ENCODE results near the gene TRIM3.

The TRIM3 gene

DNA sequence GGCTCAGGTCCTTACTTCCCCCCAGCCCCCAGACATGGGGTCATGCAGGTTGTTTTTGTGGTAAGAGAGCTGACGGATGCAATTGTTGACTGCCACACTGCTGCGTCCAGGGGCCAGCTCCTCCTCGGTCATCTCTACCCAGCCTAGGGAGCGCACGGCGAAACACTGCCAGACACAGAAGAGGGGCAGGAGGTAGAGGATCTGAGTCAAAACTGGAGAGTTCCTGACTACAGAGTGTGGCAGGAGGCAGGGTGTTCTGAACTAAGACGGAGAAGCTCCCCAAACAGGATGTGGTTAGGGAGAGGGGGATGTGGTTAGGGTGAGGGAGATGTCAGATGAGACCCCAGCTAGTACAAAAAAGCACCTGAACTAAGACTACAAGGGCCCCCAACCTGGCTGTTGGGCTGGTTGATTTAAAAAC, 71.2 kb downstream of the TRIM3 start:
- DNase-seq (ENCODE audit: low spot score) (no peak), FAIRE-seq (no peak)

DNA sequence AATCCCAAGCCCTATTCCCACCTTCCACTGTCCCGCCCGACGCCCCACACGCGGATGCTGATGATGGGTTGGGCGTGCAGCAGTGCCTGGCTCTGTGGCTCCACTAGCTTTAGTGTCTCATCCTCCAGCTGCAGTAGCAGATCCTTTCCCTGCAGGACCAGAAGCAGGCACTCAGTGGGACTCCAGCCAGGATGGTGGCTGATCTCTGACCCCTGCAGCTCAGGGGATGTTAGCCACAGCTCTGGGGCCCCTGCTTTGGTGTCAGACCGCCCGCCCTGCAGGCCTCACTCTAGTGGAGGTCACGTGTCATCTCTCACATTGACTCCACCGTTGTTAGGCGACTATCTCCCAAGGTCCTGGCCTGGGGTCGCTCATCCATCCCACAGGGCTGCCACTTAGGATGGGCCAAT, 71.7 kb downstream of the TRIM3 start:
- DNase-seq (ENCODE audit: low spot score): no peak
- no peak for FAIRE-seq

DNA sequence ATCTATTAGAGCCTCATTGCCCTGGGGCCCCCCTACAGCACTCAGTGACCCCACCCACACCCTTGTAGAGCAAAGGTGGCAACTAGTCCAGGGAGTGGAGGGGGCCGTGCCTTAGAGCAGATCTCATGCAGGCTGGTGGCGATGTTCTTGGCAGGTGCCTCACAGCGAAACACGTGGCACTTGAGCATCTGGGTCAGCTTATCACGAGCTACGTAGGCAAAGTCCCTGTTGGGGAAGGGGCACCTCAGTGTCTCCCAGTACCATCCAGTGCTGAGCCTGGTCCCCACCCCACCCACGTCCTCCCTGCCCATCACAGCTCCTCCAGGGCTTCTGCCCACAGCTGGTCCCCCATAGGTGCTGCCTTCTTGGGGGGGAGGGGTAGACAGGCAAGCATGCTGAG, 72.3 kb downstream of the TRIM3 start:
- DNase-seq (ENCODE audit: low spot score) (no peak), FAIRE-seq (no peak)

DNA sequence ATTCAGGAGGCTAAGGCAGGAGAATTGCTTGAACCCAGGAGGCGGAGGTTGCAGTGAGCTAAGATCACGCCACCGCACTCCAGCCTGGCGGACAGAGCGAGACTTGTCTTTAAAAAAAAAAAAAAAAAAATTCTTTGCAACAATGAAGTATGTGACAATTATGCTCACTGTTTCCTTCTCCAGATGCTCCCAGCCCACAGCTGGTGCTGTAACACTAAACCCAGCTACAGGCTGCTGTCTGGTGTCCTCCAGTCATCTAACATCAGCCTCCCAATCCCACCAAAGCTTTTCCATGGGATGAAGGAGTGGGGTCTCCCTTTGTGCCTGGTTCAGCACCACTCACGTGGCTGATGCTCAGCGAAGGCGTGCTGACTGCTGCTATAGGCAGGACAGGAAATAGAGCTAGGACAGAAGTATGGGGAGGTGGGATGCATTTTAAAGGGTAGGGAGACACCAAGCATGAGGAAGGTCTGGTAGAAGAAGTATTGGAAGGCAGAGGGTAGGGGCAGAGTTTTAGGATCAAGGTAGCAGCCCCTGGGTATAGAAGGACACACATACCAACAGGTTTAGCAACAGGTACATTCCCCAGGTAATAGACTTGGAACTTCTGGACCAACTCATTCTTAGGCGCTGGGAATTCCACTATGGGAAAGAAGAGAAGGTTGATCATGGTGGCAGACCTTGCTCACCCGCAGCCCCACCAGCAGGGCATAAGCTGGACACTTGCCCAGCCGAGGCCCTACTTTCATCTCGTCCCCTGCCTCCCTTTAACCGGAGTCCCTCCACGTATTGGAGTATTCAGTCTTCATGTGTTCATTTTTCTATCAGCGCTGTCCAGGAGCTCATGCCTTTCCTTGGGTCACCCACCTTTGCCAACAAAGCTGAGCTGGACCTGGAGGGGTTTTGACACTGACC, 73.1 kb downstream of the TRIM3 start:
- DNase-seq (ENCODE audit: low spot score) (no peak), FAIRE-seq (no peak)
